GM12878 (cell line): ENCODE results near the gene POLR1G. TPM values are rescaled to one million over a fixed set of nuclear protein-coding genes. Genes with fewer than 3 reads are reported as not detected.

Experiments
- EED ChIP-seq: sonication (generic); IDR thresholded peaks from 2 replicates; pipeline ENCODE4 v1.6.1; 2016; ENCODE audit warnings: antibody characterized with exemption, low read depth
- ESRRA ChIP-seq: IDR thresholded peaks from 2 replicates; pipeline ENCODE4 v1.6.1; 2012; ENCODE audit warnings: mild to moderate bottlenecking, low read length, improper control_type of control experiment
- FOS ChIP-seq: IDR thresholded peaks from 3 replicates; pipeline ENCODE4 v1.6.1; 2011; ENCODE audit warnings: borderline replicate concordance; ENCODE audit not compliant: insufficient read length; ENCODE audit errors: extremely low read depth
- FOXM1 ChIP-seq: IDR thresholded peaks from 2 replicates; pipeline ENCODE4 v1.6.1; 2012; ENCODE audit warnings: low read depth, mild to moderate bottlenecking, inconsistent platforms, low read length, moderate library complexity
- GATAD2B ChIP-seq: fragments of 450-650 bp; conservative IDR thresholded peaks from 2 replicates; pipeline ENCODE4 v1.6.1; 2017; ENCODE audit warnings: low read depth, mild to moderate bottlenecking, moderate library complexity
- HDAC6 ChIP-seq: fragments of 200-600 bp; sonication (generic); IDR thresholded peaks from one replicate; pipeline ENCODE4 v1.8.0; 2017; ENCODE audit warnings: antibody characterized with exemption; ENCODE audit not compliant: unreplicated experiment
- JUNB ChIP-seq: IDR thresholded peaks from 2 replicates; pipeline ENCODE4 v1.6.1; 2016; ENCODE audit warnings: antibody characterized with exemption, mild to moderate bottlenecking
- MEF2A ChIP-seq: IDR thresholded peaks from 2 replicates; pipeline ENCODE4 v1.6.1; 2011; ENCODE audit warnings: low read depth, mild to moderate bottlenecking, low read length, moderate library complexity; ENCODE audit not compliant: insufficient read depth
- RAD51 ChIP-seq: fragments of 450-650 bp; IDR thresholded peaks from 2 replicates; pipeline ENCODE4 v1.6.1; 2016; ENCODE audit warnings: moderate library complexity, mild to moderate bottlenecking, inconsistent platforms
- RCOR1 ChIP-seq: conservative IDR thresholded peaks from 2 replicates; pipeline ENCODE4 v1.6.1; 2012; ENCODE audit warnings: low read depth, low read length, improper control_type of control experiment
- SPI1 ChIP-seq: IDR thresholded peaks from 2 replicates; pipeline ENCODE4 v1.6.1; 2011; ENCODE audit warnings: low read depth, mild to moderate bottlenecking, low read length, moderate library complexity, borderline replicate concordance; ENCODE audit not compliant: insufficient read depth
- SRF ChIP-seq, 2 experiments: IDR thresholded peaks; 2 replicates each; pipeline ENCODE4 v1.6.1; 2011; ENCODE audit warnings: low read depth in 2 of 2, low read length in 2 of 2, mild to moderate bottlenecking in 1 of 2, moderate library complexity in 1 of 2
- TAF1 ChIP-seq: IDR thresholded peaks from 2 replicates; pipeline ENCODE4 v1.6.1; 2011; ENCODE audit warnings: mild to moderate bottlenecking, low read depth, low read length, borderline replicate concordance
- TCF12 ChIP-seq: IDR thresholded peaks from 2 replicates; pipeline ENCODE4 v1.6.1; 2011; ENCODE audit warnings: low read depth, mild to moderate bottlenecking, low read length
- ZBED1 ChIP-seq: IDR thresholded peaks from 2 replicates; pipeline ENCODE4 v1.6.1; 2016; ENCODE audit warnings: borderline replicate concordance
- polyA plus RNA-seq, 11 experiments: library from polyadenylated mRNA; depleted of rRNA in 4 of 11; unstranded in 6 of 11; stranded (reverse) in 5 of 11; fragments of >200 nt; fragmentation: Nextera tagmentation in 4 of 11; fragmentation: Illumina TruSeq in 1 of 11; extraction: Ambion mirVana in 4 of 11; extraction: Trizol in 1 of 11; gene quantifications; 1 replicate in 1 of 11; 2 replicates in 10 of 11; pipeline versions ENCODE4 v1.2.1 to v1.2.3, GENCODE V29; 2011 to 2016; ENCODE audit warnings: inconsistent platforms in 2 of 11, missing spikeins in 2 of 11, low read depth in 1 of 11
- total RNA-seq, 4 experiments: library from RNA; depleted of rRNA in 3 of 4; stranded (reverse); fragments of >200 nt in 3 of 4; fragmentation: Illumina TruSeq in 1 of 4; extraction: Trizol in 1 of 4; gene quantifications; 2 replicates each; pipeline versions ENCODE4 v1.2.1 to v1.2.3, GENCODE V29; 2013 to 2021
- TF ChIP-seq, protein P1 (sequence below): fragments of 450-650 bp; IDR thresholded peaks from 2 replicates; pipeline ENCODE4 v1.6.1; 2016; ENCODE audit warnings: mild to moderate bottlenecking
- TF ChIP-seq, protein P2 (sequence below): IDR thresholded peaks from 2 replicates; pipeline ENCODE4 v1.6.1; 2012; ENCODE audit warnings: mild to moderate bottlenecking, low read depth, low read length
- TF ChIP-seq, protein P3 (sequence below): fragments of 450-650 bp; formaldehyde crosslinking; IDR thresholded peaks from 2 replicates; pipeline ENCODE4 v1.4.0; 2022; ENCODE audit warnings: mild to moderate bottlenecking, moderate library complexity
- TF ChIP-seq, protein P4 (sequence below): IDR thresholded peaks from 2 replicates; pipeline ENCODE4 v1.6.1; 2011; ENCODE audit warnings: mild to moderate bottlenecking, low read depth, low read length, moderate library complexity; ENCODE audit not compliant: insufficient replicate concordance

POLR1G gene
- total and polyA plus RNA-seq, 10 of the 15 experiments (the other 5 are each of a cell fraction or from before 2014, with no cell fraction given): 2.0 to 30.9 (median 20.5) TPM

DNA sequence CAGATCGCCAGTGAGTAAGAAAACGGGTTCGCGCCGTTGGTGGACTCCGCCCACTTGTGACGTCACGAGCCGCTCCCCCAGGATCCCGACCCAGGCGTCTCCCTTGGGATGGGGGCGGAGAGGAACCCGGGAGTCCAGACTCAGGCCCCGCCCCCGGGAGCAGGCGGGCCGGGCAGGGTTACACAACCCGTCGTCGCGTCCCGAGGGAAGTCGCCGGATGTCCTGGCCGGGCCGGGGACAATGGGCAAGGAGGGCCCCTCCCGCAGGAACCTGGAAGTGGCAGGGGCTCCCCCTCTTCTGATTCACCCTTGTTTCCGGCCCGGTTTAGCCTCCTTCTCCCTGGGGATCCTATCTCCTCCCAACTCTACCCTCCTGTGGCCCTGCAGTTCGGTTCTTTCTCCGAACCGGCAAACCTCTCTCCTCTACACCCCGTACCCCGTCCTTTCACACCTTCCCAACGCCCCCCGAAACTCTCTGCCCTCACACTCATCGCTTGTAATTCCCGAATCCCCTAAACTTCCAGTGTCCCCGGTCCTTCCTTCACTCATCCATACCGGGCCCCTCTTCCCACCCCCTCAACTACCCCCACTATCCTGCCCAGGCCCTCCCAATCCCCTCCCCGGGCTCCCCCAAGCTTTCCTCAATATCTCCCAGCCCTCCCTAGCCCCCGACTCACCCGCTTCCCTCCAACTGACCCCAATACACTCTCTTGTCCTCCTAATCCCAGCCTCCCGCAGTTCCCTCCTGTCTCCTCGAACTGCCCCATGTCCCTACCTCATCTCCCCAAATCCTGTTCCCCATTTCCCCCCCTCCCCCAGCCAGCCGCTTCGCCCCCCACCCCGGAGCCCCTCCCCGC lies 37.2 kb downstream of the POLR1G start (continued):
- TF ChIP-seq EED (peak; percentile 97), FOS (no peak), FOXM1 (no peak), MEF2A (no peak), JUNB (no peak), TCF12 (no peak), SRF (IDR thresholded peaks at IDR 0.05; ENCODE audit: low read depth in 2 of 2, low read length in 2 of 2) (no peak), ESRRA (no peak), RCOR1 (no peak), ZBED1 (no peak), TAF1 (no peak), RAD51 (no peak), HDAC6 (no peak), SPI1 (0 out of 2 replicates have a peak, but pooled peaks have one; percentile 20), GATAD2B (peak; percentile 87)
- TF ChIP-seq, protein P1, sequence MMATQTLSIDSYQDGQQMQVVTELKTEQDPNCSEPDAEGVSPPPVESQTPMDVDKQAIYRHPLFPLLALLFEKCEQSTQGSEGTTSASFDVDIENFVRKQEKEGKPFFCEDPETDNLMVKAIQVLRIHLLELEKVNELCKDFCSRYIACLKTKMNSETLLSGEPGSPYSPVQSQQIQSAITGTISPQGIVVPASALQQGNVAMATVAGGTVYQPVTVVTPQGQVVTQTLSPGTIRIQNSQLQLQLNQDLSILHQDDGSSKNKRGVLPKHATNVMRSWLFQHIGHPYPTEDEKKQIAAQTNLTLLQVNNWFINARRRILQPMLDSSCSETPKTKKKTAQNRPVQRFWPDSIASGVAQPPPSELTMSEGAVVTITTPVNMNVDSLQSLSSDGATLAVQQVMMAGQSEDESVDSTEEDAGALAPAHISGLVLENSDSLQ: no peak
- TF ChIP-seq, protein P2, sequence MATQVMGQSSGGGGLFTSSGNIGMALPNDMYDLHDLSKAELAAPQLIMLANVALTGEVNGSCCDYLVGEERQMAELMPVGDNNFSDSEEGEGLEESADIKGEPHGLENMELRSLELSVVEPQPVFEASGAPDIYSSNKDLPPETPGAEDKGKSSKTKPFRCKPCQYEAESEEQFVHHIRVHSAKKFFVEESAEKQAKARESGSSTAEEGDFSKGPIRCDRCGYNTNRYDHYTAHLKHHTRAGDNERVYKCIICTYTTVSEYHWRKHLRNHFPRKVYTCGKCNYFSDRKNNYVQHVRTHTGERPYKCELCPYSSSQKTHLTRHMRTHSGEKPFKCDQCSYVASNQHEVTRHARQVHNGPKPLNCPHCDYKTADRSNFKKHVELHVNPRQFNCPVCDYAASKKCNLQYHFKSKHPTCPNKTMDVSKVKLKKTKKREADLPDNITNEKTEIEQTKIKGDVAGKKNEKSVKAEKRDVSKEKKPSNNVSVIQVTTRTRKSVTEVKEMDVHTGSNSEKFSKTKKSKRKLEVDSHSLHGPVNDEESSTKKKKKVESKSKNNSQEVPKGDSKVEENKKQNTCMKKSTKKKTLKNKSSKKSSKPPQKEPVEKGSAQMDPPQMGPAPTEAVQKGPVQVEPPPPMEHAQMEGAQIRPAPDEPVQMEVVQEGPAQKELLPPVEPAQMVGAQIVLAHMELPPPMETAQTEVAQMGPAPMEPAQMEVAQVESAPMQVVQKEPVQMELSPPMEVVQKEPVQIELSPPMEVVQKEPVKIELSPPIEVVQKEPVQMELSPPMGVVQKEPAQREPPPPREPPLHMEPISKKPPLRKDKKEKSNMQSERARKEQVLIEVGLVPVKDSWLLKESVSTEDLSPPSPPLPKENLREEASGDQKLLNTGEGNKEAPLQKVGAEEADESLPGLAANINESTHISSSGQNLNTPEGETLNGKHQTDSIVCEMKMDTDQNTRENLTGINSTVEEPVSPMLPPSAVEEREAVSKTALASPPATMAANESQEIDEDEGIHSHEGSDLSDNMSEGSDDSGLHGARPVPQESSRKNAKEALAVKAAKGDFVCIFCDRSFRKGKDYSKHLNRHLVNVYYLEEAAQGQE: no peak
- TF ChIP-seq, protein P3, sequence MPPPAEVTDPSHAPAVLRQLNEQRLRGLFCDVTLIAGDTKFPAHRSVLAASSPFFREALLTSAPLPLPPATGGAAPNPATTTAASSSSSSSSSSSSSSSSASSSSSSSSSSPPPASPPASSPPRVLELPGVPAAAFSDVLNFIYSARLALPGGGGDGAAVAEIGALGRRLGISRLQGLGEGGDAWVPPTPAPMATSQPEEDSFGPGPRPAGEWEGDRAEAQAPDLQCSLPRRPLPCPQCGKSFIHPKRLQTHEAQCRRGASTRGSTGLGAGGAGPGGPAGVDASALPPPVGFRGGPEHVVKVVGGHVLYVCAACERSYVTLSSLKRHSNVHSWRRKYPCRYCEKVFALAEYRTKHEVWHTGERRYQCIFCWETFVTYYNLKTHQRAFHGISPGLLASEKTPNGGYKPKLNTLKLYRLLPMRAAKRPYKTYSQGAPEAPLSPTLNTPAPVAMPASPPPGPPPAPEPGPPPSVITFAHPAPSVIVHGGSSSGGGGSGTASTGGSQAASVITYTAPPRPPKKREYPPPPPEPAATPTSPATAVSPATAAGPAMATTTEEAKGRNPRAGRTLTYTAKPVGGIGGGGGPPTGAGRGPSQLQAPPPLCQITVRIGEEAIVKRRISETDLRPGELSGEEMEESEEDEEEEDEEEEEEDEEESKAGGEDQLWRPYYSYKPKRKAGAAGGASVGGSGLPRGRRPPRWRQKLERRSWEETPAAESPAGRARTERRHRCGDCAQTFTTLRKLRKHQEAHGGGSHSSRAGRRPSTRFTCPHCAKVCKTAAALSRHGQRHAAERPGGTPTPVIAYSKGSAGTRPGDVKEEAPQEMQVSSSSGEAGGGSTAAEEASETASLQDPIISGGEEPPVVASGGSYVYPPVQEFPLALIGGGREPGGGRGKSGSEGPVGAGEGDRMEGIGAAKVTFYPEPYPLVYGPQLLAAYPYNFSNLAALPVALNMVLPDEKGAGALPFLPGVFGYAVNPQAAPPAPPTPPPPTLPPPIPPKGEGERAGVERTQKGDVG (CRISPR knock-in tag): no peak
- TF ChIP-seq, protein P4, sequence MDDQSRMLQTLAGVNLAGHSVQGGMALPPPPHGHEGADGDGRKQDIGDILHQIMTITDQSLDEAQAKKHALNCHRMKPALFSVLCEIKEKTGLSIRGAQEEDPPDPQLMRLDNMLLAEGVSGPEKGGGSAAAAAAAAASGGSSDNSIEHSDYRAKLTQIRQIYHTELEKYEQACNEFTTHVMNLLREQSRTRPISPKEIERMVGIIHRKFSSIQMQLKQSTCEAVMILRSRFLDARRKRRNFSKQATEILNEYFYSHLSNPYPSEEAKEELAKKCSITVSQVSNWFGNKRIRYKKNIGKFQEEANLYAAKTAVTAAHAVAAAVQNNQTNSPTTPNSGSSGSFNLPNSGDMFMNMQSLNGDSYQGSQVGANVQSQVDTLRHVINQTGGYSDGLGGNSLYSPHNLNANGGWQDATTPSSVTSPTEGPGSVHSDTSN: no peak
